Right kidney (tissue), 1 donor: ENCODE measurements around the gene ZNRF2.
"Not testable (repeated sequence)": the region's sequence is repeated elsewhere in the genome, so short reads cannot be mapped to it uniquely, and the experiment has no call there.

Experiments
- DNase-seq: peaks from one replicate; pipeline ENCODE4 v3.0.0-alpha.2; 2016

Gene ZNRF2

DNA sequence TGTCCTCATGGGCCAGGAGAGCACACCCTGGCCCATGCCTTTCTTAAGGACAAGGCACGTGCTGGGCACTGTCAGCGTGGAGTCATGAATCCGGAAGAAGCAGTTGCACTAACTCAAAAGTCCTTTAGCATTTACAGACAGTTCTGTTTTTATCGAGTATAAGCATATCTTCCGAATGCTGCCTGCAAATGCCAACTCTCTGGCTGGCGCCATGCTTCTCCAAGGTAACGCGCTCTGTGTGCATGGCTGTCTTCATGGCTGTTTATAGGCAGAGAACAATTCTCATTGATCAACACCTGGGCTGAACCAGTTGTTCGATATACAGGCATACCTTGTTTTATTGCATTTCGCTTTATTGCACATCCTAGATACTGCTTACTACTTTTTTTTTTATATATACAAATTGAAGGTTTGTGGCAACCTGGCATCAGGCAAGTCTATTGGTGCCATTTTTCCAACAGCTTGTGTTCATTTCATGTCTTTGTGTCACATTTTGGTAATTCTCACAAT, 28.0 kb upstream of the ZNRF2 start:
- DNase-seq, result no peak

DNA sequence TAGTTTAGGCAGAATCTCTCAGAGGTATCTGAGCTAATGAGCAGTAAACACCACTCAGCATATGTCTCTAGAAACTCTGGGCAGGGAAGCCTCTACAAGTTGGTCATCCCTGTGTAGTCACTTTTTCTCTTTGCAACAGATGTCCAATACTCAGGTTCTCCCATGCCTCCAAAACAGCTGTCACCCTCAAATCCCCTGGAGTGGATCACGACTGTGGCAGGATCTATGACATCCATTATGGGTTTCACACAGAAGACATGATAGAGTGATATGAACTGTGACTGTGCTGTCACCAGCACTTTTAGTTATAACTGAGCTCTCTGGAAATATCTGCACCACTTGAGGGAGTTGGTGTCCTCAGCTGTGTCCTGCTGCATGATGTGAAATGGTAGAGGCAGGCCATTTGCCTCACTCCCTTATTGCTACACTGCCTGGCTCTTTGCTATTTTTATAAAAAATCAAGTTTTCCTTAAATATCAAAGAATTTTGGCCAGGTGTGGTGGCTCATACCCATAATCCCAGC, 24.1 kb upstream of the ZNRF2 start:
- DNase-seq, result no peak

DNA sequence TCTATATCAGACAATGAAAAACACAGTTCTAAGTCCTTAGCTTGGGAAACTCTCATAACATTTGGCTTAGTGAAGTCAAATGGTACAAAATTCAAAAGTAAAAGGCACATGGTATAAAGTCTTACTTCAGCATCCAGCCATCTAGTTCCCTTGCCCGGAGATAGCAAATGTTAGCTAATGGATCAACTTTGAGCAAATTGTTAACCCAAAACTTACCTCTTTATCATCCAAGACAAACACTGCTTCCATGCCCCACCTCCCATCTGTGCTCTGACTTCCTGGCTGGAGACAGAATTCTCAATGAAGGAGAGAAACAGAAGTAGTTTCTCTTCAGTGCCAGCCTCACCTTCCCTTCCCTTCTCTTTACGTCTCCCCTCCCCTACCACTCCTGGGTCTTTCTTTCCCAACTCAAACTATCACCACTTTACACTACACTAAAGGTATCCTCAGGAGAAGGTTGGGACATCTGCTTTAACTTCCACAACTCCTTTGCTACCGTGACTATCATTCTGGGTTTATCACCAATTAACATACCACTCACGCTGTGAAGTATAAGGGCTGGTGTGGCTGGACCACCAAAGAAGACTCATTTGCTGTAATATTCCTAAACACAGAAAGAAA, 21.2 kb upstream of the ZNRF2 start:
- no peak for DNase-seq

DNA sequence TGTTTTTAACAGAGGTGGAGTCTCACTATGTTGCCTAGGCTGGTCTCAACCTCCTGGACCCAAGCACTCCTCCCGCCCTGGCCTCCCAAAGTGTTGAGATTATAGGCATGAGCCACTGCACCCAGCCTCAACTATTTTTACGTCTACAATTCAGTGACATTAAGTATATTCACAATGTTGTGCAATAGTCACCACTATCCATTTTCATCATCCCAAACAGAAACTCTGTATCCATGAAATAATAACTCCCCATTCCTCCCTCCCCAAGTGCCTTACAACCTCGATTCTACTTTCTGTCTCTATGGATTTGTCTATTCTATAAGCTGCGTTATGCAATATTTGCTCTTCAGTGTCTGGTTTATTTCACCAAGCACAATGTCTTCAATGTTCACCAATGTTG, 20.3 kb upstream of the ZNRF2 start:
- no peak for DNase-seq

DNA sequence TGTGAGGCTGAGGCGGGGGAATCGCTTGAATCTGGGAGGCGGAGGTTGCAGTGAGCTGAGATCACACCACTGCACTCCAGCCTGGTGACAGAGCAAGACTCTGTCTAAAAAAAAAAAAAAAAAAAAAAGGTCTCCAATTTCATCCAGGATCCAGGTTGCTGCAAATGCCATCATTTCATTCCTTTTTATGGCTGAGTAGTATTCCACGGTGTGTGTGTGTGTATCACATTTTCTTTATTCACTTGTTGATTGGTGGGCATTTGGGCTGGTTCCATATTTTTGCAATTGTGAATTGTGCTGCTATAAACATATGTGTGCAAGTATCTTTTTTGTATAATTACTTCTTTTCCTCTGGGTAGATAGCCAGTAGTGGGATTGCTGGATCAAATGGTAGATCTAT, 19.2 kb upstream of the ZNRF2 start:
- DNase-seq, result not testable (repeated sequence)

DNA sequence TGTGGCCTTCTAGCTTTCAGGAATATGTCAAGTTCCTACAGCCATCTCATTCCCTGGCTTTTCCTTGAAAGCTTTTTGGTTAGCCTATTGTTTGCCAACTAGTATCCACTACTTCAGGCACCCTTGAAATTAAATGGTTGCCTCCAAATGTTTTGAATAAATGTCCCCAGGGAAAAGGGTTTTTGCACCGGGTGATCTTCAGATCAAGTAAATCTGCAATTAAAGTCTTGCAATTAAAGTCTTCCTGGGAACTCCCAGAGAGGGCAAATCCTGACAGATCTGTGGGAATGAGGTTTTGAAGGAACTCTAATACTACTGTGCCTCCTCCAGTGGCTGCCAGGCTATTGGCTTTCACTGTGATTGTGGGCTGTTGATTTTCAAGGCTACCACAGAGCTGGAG, 17.7 kb upstream of the ZNRF2 start:
- DNase-seq, result no peak

DNA sequence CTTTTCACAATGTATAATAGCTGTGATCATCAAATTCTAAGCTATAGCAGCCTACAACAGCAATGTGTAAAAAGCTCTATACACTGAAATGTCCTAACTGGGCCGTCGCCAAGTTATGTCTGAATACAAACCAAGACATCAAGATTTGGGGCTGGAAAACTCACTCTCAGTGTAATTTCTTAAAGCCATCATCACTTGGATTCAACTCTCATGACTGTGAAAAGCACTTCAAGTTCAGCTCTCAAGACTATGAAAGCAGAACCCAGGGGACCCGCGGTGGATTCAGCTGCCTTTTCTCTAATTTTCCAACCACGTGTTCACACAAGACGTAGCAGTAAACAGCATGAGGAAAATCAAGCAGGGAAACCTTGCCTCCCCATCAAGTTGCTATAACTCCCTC, 15.8 kb upstream of the ZNRF2 start:
- no peak for DNase-seq

DNA sequence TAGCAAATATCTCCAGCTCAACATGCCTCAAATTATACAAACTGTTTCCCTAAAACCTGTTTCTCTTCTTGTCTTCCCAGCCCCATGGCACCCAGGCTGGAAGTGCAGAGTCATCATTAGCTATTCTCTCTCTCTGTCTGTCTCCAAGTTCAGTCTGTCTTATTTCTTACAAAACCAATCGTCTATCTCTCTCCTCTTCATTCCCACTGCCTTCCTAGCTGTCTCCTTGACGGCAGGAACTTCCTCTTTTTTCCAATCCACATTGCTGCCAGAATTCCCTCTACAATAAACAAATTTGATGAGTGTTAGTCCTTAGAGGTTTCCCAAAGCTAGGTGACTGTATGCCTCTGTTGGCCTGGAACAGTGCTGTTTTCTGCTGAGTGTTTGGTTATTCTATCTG, 14.9 kb upstream of the ZNRF2 start:
- DNase-seq, result no peak

DNA sequence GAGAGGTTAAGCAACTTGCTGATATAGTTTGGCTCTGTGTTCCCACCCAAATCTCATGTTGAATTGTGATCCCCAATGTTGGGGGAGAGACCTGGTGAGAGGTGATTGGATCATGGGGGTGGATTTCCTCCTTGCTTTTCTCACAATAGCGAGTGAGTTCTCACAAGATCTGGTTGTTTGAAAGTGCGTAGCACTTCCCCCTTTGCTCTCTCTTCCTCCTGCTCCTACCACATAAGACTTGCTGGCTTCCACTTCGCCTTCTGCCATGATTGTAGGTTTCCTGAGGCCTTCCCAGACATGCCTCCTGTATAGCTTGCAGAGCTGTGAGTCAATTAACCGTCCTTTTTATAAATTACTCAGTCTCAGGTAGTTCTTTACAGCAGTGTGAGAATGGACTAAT, 13.5 kb upstream of the ZNRF2 start:
- DNase-seq, result no peak

DNA sequence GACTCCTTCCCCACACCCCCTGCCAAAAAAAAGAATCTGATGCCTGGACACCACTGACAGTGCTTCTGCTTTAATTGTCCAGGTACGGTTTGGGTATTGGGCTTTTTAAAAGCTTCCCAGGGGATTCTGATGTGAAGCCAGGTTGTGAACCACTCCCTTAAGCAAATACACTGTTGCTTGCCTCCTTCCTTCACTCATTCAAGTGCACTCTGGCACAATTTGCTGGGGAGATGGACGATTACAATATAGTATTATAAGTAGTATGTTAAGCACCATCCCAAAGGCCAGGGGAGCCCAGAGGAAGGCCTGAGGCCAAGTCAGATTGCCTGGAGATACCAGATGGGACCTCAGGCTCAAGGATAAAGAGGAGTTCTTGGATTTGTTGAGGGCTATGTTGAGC, 12.3 kb upstream of the ZNRF2 start:
- DNase-seq, result no peak

DNA sequence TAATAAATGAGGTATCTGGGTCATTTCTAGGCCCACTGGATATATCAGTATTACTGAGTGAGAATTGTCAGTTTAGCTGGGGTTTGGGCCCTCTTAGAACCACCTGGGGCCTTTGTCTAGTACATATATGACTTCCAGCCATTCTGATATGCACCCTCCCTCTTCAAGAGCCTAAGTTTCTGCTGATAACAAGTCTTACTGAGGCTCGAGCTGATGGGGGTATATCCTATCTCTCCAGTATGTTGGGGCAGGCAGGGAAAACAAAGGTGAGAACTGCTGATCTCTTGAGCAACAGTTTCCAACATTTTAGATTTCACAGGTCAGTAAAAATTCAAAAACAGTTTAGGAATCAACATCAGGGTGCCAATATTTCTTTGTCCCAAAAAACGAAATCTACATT, 10.8 kb upstream of the ZNRF2 start:
- no peak for DNase-seq

DNA sequence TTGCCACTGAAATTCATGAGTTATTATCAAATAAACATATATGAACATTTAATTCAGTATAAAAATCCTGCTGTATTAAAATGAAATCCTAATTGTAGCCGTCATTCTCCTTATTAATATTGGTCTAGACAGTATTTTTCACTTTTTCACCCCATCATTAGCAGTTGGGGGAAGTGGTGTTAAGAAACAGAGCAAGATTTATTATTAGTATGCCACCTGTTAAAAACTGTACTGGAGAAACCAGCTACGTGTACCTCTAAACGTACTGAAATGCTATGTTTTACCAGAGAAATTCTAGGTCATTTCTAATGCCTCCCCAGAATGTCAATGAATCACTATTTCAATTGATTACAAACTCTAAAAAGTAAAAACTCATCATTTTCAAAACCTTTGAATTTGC, 9.8 kb upstream of the ZNRF2 start:
- no peak for DNase-seq

DNA sequence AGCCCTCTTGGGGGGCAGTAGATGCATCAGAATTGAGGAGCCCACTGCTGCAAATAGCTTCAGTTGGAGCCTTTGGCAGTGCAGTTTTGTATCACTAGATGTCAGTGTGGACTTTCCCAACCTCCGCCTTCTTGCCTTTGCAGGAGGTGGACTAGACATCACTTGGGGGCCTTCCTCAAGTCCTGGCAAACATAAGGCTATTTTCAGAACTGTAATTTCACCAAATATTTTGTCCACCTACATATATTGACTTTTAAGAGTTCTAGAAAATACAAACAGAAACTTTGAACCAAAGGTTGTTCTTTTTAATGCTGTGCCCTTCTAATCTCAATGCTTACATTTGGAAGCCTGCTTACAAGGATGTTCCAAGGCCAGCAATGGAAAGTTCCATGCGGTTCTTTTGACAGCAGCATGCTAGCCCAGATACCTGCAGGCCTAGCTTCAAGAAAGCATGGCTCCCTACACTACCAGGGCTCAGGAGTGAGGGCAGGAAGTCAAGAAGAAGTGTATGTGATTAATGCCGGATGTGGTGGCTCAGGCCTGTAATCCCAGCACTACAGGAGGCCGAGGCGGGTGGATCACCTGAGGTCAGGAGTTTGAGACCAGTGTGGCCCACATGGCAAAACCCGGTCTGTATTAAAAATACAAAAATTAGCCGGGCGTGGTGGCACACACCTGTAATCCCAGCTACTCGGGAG, 8.0 kb upstream of the ZNRF2 start:
- DNase-seq, result peak; percentile 25

DNA sequence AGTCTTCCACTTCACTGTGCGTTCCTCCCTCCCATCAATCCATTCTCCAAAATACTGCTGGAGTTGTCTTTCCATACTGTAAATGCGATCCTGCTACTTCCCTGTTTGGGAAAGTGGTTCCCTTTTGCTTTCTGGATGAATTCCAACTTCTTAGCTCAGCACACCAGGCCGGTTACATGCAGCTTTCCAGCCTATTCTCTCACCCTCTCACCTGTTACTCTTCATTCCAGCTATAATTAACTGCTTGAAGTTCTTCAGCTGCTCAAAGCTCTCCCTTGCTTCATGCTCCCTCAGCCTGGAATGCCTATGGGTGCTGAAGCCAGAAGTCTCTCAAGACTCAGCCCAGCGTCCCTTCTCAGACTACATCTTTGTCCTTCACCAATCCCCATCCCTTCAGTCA, 6.0 kb upstream of the ZNRF2 start:
- no peak for DNase-seq

DNA sequence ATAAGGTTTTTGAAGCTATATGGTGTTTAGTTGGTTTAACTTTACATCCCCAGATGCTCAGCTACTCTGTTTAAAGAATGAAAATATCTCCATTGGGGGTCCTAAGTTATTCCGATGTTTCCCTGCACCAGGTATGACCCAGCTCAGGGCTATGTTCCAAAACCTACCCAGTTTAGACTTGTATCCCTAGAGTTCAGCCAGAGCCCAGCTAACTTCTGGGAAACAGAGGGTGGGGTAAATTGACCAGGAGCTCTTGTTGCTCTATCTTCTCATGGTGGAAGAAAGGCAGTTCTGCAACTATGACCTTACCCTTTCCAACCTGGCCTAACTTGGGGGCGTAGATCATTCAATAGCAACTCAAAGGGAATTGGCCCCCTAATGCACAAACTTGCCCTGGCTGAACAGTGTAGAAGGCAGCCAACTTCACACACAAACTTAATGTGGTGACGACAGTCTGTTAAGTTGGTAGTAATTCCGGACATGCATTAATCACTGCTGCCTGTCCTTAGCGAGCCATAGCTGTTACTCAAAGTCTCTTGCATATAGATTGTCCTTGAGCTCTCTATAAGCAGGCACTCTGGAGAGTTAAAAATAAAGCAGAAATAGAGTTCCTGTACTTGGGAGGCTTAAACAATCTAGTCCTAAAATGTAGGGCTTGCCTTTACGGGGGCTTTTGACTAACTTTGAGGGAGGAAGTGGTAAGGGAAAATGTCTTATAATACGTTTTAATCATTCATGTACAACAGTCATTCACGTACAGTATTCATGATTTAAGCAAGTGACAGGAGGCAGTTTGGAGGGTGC, 5.3 kb upstream of the ZNRF2 start:
- no peak for DNase-seq

DNA sequence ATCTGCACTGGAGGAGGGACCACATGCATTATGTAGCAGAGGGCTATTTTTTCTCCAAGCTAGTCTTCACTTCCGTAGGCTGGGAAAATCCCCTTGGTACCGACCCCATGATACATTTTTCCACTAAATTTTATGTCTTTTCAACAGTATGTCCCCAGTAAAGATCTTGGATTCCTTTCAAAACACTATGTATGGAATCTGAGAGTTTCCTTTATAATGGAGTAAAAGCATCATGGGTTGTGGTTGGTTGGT, 4.8 kb upstream of the ZNRF2 start:
- no peak for DNase-seq

DNA sequence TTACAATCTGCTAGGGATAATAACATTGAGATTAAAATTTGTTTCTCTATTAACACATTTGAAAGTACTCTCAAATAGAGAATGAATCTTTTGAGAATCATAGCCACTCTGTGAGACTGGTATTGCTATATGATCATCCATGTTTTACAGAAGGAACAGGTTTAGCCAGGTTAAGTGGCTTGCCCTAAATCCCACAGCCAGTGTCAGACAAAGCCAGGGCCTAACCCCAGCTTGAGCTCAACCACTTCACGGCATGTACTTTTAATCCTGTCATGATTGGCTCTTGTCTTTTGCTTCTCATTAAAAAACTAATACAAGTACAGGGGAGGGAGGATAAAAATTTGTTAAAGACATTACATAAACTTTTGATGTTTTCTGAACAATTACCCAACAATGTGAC, 3.8 kb upstream of the ZNRF2 start:
- DNase-seq, result no peak

DNA sequence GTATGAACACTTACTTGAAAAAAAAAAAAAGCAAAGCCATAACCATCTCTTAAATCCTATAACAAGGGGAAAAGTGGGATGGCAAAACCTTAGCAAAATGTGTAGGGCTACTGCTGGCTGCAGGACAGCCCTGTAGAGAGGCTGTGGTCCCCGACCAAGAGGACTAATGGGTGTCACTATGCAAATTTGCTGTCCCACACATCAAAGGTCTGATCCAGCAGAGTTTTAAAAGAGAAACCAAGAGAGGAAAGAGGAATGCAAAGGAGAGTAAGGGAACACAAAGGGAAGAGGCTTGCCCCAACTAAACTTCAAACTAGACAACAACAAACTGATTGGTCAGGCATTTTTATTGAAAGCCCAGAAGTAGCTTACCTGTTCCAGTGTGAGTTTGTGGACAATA, 3.1 kb upstream of the ZNRF2 start:
- no peak for DNase-seq

DNA sequence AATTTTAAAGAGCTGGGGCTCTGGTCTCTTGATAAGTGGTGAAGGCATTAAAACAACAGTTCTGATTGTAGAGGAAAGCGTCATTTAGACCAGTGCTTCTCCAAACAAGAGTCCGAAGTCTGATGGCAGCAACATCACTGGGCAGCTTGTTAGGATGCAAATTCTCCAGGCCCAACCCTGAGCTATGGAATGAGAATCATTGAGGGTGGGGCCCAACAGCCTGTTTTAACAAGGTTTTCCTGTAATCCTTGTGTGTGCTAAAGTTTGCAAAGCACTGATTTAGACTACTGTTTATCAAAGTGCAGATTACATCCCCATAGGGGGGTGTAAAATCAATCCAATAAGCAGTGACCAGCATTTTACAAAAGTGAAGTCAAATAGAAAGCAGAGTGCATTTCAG, 2.6 kb upstream of the ZNRF2 start:
- no peak for DNase-seq

DNA sequence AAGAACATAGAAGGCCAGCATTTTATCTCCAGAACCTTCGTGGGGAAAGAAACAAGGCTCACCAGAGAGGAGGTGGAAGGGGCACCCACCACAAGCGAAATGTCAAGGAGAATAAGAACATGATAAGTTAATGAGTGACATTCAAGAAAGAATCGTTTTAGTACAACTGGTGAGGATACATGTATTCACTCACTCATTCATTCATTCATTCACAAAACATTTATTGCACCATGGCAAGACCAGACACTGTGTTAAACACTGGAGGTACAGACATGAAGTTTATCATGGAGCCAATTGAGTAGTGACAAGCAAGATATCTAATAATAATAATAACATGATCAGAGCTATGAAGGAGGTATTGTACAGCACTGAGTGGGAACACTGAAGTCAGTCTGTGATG, 1.7 kb upstream of the ZNRF2 start:
- DNase-seq, result no peak

DNA sequence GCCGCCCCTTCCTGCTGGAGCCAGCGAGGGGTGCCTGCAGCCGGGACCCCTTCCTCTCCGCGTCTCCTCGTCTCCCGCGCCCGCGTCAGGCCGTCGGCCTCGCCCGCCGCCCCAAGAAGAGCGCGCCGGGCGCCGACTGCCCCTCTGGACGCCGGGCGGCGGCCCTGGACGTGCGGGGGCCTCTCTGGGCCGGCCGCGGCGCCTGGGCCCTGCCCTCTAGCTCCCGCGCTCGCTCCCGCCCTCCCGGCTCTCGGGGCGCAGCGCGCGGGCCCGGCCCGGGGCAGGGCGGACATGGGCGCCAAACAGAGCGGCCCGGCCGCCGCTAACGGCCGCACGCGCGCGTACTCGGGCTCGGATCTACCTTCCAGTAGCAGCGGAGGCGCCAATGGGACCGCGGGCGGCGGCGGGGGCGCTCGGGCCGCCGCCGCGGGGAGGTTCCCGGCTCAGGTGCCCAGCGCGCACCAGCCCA, 704 bp downstream of the ZNRF2 start:
- no peak for DNase-seq

DNA sequence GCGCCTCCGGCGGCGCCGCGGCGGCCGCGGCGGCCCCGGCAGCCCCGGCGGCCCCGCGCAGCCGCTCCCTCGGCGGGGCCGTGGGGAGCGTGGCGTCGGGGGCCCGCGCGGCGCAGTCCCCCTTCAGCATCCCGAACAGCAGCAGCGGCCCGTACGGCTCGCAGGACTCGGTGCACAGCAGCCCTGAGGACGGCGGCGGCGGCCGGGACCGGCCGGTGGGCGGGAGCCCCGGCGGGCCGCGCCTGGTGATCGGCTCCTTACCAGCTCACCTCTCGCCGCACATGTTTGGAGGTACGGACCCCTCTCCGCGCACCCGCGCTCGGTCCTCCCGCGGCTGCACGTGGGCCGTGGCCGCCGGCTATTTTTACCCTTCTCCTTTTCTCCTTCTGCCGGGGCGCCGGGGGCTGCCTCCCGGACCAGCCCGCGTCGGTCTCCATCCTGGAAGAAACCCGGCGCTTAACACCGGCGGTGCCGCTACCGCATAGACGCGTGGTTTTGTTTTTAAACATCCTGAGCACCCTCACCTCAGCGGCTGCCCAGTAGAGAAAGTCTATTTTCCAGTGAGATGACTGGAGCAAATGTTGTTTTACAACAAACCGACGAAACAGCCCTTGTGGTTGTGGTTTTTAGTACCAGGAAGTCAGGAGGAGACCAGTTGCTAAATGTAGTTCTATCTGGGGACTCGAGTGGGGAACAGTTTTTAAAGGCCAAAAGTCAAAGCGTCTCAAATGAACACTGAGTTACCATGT, 1.3 kb downstream of the ZNRF2 start:
- peak; percentile 87 for DNase-seq

DNA sequence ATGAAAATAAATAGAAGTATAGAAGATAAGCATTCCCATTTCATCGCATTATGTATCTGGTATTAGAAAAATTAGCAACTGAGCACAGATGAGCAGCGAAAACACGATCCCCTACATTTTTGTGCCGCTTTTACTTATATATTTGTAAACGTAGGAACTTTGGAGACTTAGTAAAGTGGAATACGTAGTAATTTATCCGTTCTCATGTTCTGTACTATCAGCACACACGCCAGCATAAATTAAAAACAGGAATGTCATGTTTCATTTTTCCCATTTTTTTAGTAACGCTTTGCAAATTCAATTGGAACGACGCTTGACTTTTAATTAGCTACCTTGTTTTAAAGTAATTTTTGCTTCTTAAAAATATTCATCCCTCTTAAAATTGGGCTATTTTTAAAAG, 2.4 kb downstream of the ZNRF2 start:
- DNase-seq, result no peak
